ENCODE data around the gene KCNH8.

Gene KCNH8

GRCh38 chr3:19506171-19506570, 357.9 kb downstream of the KCNH8 start:
- Histone ChIP-seq H3K27me3 (ENCODE audit: control insufficient read depth, insufficient read depth, low read length, poor library complexity, severe bottlenecking) (no peaks in the 10 kb centered on the region), H3K9me3 (ENCODE audit: control insufficient read depth, low read length) (no peaks in the 10 kb centered on the region), H3K27ac (ENCODE audit: insufficient read depth, low read depth, low read length, poor library complexity, severe bottlenecking) (no peak overlapping the region), H3K4me3 (ENCODE audit: insufficient read depth, low read depth, low read length) (no peak overlapping the region), H3K4me1 (ENCODE audit: control insufficient read depth, insufficient read depth, low read length) (no peaks in the 10 kb centered on the region), H3K36me3 (ENCODE audit: control insufficient read depth, insufficient read depth, low read length) (no peaks in the 10 kb centered on the region)
- WGBS, 2 experiments = 98 to 100% methylated on average over 1 of the region's 1 CpG

- Histone ChIP-seq H3K4me3 (ENCODE audit: insufficient read depth, low read depth, low read length) (no peak overlapping the region), H3K4me1 (ENCODE audit: control insufficient read depth, insufficient read depth, low read length) (no peaks in the 10 kb centered on the region), H3K36me3 (ENCODE audit: control insufficient read depth, insufficient read depth, low read length) (no peaks in the 10 kb centered on the region), H3K27ac (ENCODE audit: insufficient read depth, low read depth, low read length, poor library complexity, severe bottlenecking) (no peak overlapping the region), H3K27me3 (ENCODE audit: control insufficient read depth, insufficient read depth, low read length, poor library complexity, severe bottlenecking) (no peaks in the 10 kb centered on the region), H3K9me3 (ENCODE audit: control insufficient read depth, low read length) (no peaks in the 10 kb centered on the region)
- 96 to 99% methylated on average over 1 of the region's 1 CpG for WGBS, 2 experiments
Measured at GRCh38 chr3:19522305-19522704, 374.0 kb downstream of the KCNH8 start.

DNA sequence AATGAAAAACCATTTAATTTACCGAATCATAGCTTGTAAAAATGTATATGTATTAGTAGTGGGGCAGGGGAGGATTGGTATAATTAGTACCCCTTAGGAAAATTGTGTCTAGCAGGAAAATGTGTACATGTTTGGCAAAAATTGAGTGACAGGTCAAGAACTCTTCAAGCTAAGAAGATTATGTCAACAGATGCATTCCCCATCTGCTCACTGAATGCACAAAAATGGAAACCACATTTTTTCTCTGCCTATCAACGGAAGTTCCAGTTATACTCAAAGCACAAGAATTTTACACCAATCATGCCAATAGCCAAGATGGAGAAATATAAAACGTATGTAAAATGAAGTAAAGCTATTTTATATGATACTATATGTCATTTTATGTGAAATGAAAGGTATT, 377.8 kb downstream of the KCNH8 start:
- Histone ChIP-seq H3K27me3 (ENCODE audit: control insufficient read depth, insufficient read depth, low read length, poor library complexity, severe bottlenecking) (no peaks in the 10 kb centered on the region), H3K4me3 (ENCODE audit: insufficient read depth, low read depth, low read length) (no peak overlapping the region), H3K36me3 (ENCODE audit: control insufficient read depth, insufficient read depth, low read length) (no peaks in the 10 kb centered on the region), H3K27ac (ENCODE audit: insufficient read depth, low read depth, low read length, poor library complexity, severe bottlenecking) (no peak overlapping the region), H3K4me1 (ENCODE audit: control insufficient read depth, insufficient read depth, low read length) (no peaks in the 10 kb centered on the region), H3K9me3 (ENCODE audit: control insufficient read depth, low read length) (no peaks in the 10 kb centered on the region)
- WGBS, 2 experiments = 91 to 100% methylated on average over 2 of the region's 3 CpGs

DNA sequence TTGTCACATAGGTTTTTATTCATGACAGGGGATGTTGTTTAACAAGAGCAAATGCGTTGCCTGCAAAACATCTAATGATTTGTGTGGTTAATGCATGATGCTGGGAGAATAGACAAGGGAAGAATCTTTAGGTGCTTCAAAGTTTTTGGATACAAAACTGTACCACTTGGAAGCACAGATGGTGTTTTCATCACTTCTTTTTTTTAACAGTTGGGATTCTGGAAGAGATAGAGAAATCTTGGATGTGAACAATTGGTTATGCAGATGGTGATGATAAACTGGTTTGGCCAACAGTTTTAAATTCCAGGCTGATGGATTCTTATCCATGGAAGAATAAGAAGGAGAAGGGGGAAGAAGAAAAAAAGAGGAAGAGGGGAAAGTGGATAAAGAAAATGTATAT, 379.4 kb downstream of the KCNH8 start:
- 94 to 96% methylated on average over 1 of the region's 1 CpG for WGBS, 2 experiments
- no peaks in the 10 kb centered on the region for H3K4me1 ChIP-seq (ENCODE audit: control insufficient read depth, insufficient read depth, low read length)
- no peaks in the 10 kb centered on the region for H3K27me3 ChIP-seq (ENCODE audit: control insufficient read depth, insufficient read depth, low read length, poor library complexity, severe bottlenecking)
- H3K4me3 ChIP-seq (ENCODE audit: insufficient read depth, low read depth, low read length) = no peak overlapping the region
- H3K9me3 ChIP-seq (ENCODE audit: control insufficient read depth, low read length) = no peaks in the 10 kb centered on the region
- no peak overlapping the region for H3K27ac ChIP-seq (ENCODE audit: insufficient read depth, low read depth, low read length, poor library complexity, severe bottlenecking)
- no peaks in the 10 kb centered on the region for H3K36me3 ChIP-seq (ENCODE audit: control insufficient read depth, insufficient read depth, low read length)

DNA sequence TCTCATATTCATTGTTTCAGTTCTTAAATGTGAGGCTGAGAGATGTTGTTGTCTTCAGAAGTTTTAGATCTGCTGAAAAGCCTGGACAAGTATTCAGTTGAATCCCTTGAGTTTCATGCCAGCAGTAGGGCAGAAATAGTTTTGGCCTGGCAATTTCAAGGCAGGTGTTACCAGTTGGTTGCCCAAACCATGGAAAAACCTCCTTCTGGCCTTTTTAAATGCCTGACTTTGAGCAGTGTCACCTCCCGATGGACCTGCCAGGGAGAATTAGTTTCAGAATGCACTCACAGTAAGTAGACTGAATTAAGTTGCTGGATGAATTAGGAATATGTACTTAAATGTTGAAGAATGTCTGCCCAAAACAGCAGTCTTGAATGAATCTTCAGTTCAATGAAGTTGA, 383.1 kb downstream of the KCNH8 start:
- H3K4me3 ChIP-seq (ENCODE audit: insufficient read depth, low read depth, low read length) = no peak overlapping the region
- H3K4me1 ChIP-seq (ENCODE audit: control insufficient read depth, insufficient read depth, low read length) = no peaks in the 10 kb centered on the region
- no peaks in the 10 kb centered on the region for H3K36me3 ChIP-seq (ENCODE audit: control insufficient read depth, insufficient read depth, low read length)
- WGBS, 2 experiments = 89% methylated on average over 1 of the region's 1 CpG
- no peak overlapping the region for H3K27ac ChIP-seq (ENCODE audit: insufficient read depth, low read depth, low read length, poor library complexity, severe bottlenecking)
- no peaks in the 10 kb centered on the region for H3K9me3 ChIP-seq (ENCODE audit: control insufficient read depth, low read length)
- H3K27me3 ChIP-seq (ENCODE audit: control insufficient read depth, insufficient read depth, low read length, poor library complexity, severe bottlenecking) = no peaks in the 10 kb centered on the region

- WGBS, 2 experiments = 85 to 95% methylated on average over 2 of the region's 2 CpGs
Measured at GRCh38 chr3:19539518-19540392, 391.4 kb downstream of the KCNH8 start.

GRCh38 chr3:19540464-19540863, 392.2 kb downstream of the KCNH8 start:
- 91 to 98% methylated on average over 3 of the region's 3 CpGs for WGBS, 2 experiments

More at GRCh38 chr3:19539518-19540392, 391.4 kb downstream of the KCNH8 start:
- Histone ChIP-seq H3K36me3 (ENCODE audit: control insufficient read depth, insufficient read depth, low read length) (no peaks in the 10 kb centered on the region), H3K27me3 (ENCODE audit: control insufficient read depth, insufficient read depth, low read length, poor library complexity, severe bottlenecking) (no peaks in the 10 kb centered on the region), H3K27ac (ENCODE audit: insufficient read depth, low read depth, low read length, poor library complexity, severe bottlenecking) (no peak overlapping the region), H3K4me3 (ENCODE audit: insufficient read depth, low read depth, low read length) (no peak overlapping the region), H3K9me3 (ENCODE audit: control insufficient read depth, low read length) (no peaks in the 10 kb centered on the region), H3K4me1 (ENCODE audit: control insufficient read depth, insufficient read depth, low read length) (no peaks in the 10 kb centered on the region)

DNA sequence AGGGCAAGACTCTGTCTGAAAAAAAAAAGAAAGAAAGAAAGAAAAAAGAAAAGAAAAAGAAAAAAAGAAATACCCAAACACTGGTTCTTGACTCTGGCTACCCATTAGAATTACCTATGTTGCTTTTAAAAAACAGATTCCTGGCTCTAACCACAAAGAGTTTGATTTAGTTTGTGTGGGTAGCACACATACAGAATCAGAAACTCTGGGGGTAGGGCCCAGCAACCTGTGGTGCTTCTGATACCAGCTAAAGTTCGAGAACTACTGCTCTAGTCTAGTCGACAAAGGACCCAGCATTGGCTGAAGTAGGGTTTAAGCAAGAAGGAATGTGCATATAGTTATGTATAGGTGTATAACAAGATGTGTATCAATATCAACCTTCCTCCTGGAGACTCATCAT, 393.0 kb downstream of the KCNH8 start:
- no peaks in the 10 kb centered on the region for H3K4me1 ChIP-seq (ENCODE audit: control insufficient read depth, insufficient read depth, low read length)

More at GRCh38 chr3:19540464-19540863, 392.2 kb downstream of the KCNH8 start:
- no peak overlapping the region for H3K4me3 ChIP-seq (ENCODE audit: insufficient read depth, low read depth, low read length)
- no peaks in the 10 kb centered on the region for H3K27me3 ChIP-seq (ENCODE audit: control insufficient read depth, insufficient read depth, low read length, poor library complexity, severe bottlenecking)
- H3K36me3 ChIP-seq (ENCODE audit: control insufficient read depth, insufficient read depth, low read length) = no peaks in the 10 kb centered on the region
- H3K4me1 ChIP-seq (ENCODE audit: control insufficient read depth, insufficient read depth, low read length) = no peaks in the 10 kb centered on the region
- no peaks in the 10 kb centered on the region for H3K9me3 ChIP-seq (ENCODE audit: control insufficient read depth, low read length)
- no peak overlapping the region for H3K27ac ChIP-seq (ENCODE audit: insufficient read depth, low read depth, low read length, poor library complexity, severe bottlenecking)

GRCh38 chr3:19543212-19543841, 395.0 kb downstream of the KCNH8 start:
- no peak overlapping the region for H3K4me3 ChIP-seq (ENCODE audit: insufficient read depth, low read depth, low read length)
- no peak overlapping the region for H3K27ac ChIP-seq (ENCODE audit: insufficient read depth, low read depth, low read length, poor library complexity, severe bottlenecking)
- H3K4me1 ChIP-seq (ENCODE audit: control insufficient read depth, insufficient read depth, low read length) = no peaks in the 10 kb centered on the region
- H3K36me3 ChIP-seq (ENCODE audit: control insufficient read depth, insufficient read depth, low read length) = no peaks in the 10 kb centered on the region
- no peaks in the 10 kb centered on the region for H3K9me3 ChIP-seq (ENCODE audit: control insufficient read depth, low read length)
- 48 to 57% methylated on average over 2 to 4 of the region's 4 CpGs for WGBS, 2 experiments
- H3K27me3 ChIP-seq (ENCODE audit: control insufficient read depth, insufficient read depth, low read length, poor library complexity, severe bottlenecking) = no peaks in the 10 kb centered on the region

More for the DNA sequence above, 393.0 kb downstream of the KCNH8 start:
- no peaks in the 10 kb centered on the region for H3K27me3 ChIP-seq (ENCODE audit: control insufficient read depth, insufficient read depth, low read length, poor library complexity, severe bottlenecking)
- no peaks in the 10 kb centered on the region for H3K36me3 ChIP-seq (ENCODE audit: control insufficient read depth, insufficient read depth, low read length)
- no peak overlapping the region for H3K4me3 ChIP-seq (ENCODE audit: insufficient read depth, low read depth, low read length)
- no peaks in the 10 kb centered on the region for H3K9me3 ChIP-seq (ENCODE audit: control insufficient read depth, low read length)
- WGBS, 2 experiments = 94 to 96% methylated on average over 2 of the region's 2 CpGs
- H3K27ac ChIP-seq (ENCODE audit: insufficient read depth, low read depth, low read length, poor library complexity, severe bottlenecking) = no peak overlapping the region

DNA sequence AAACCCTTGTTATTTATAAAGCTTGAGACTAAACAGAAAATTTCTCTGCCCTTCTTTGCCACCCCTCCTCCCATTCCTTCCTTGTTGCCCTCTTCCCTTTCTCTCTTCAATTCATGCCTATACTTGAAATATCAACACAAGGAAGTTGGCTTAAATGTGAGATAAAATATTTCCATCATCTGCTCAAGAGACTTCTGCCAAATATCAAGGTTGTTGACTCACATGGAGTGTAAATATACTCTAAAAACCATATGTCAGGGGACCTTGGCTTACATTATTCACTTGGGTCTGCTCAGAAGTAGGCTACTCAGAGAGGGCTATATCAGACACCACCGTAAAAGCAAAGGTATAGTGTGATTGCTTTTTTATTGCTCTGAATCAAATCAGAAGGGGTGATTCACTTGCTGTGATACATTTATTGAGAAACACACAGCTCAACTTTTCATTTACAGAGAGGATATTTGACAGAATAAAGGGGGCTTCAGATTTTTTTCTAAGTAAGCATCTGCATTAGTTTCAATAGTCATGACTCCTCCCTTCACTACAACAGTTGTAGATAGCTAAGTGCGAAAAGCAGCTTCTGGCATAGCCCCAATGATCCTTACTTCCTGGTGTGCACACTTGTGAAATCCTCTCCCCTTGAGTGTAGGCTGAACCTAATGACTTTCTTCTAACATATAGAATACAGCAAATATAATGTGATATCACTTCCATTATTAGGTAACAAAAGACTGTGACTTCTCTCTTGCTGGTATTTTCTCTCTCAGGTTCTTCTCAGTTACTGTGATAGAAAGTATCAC, 399.6 kb downstream of the KCNH8 start:
- Histone ChIP-seq H3K4me1 (ENCODE audit: control insufficient read depth, insufficient read depth, low read length) (no peaks in the 10 kb centered on the region), H3K4me3 (ENCODE audit: insufficient read depth, low read depth, low read length) (no peak overlapping the region), H3K36me3 (ENCODE audit: control insufficient read depth, insufficient read depth, low read length) (no peaks in the 10 kb centered on the region), H3K27ac (ENCODE audit: insufficient read depth, low read depth, low read length, poor library complexity, severe bottlenecking) (no peak overlapping the region), H3K27me3 (ENCODE audit: control insufficient read depth, insufficient read depth, low read length, poor library complexity, severe bottlenecking) (no peaks in the 10 kb centered on the region), H3K9me3 (ENCODE audit: control insufficient read depth, low read length) (no peaks in the 10 kb centered on the region)
- WGBS, 2 experiments = 92 to 98% methylated on average over 2 of the region's 2 CpGs

Data from ectodermal cell (in vitro differentiated cells).